ENCODE results near the gene YWHAH.

The YWHAH gene

DNA sequence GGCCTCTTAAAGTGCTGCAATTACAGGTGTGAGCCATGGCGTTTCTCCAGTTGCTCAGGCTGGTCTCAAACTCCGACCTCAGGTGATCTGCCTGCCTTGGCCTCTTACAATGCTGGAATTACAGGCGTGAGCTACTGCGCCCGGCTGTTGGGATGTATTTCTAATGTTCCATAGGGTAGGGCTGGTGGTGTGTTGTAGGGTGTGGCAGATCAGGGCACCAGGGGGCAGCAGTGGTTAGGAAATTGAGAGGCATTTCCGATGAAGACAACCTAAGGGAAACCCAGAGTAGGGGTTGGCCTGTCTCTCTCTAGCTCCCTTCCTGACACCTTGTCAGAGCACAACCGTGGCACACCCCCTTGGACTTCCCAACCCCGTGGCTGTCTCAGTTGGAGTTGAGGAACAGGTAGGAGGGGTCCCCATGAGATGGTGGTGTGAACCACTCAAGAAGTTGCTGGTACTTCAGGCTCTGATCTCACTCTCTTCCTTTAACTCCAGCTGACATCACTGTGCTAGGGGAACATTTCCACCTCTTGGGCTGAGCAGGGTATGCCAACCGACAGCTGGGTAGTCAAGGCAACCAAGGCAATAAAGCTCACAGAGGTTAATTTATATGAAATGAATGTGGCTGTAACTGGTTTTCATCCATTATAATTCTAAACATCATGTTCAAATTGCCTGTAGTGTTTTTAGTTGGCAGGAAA lies 33.0 kb downstream of the YWHAH start:
- no peaks in the 10 kb centered on the region for H3K9me3 ChIP-seq (ENCODE audit: control insufficient read depth, insufficient read depth, low read depth, low read length)
- POLR2A ChIA-PET = interaction anchor here (0.5 to 0.7 kb wide), 2 partner anchors 226 to 308 kb away, joined by 3 to 4 read pairs; no protein-coding TSS in a partner anchor
- H3K4me1 ChIP-seq (ENCODE audit: control insufficient read depth, insufficient read depth, low read length) = no peaks in the 10 kb centered on the region
- no peak overlapping the region for H3K4me3 ChIP-seq (ENCODE audit: low read depth, low read length)
- H3K27ac ChIP-seq (ENCODE audit: extremely low read depth, low read depth, low read length) = no peak overlapping the region
- CTCF ChIA-PET = interaction anchor here (0.5 to 11.9 kb wide), 63 partner anchors 12 to 1233 kb away, joined by 3 to 309 read pairs (median 3); no protein-coding TSS in a partner anchor
- H3K36me3 ChIP-seq (ENCODE audit: control insufficient read depth in 2 of 2, insufficient read depth in 1 of 2, low read length in 2 of 2) = no peaks in the 10 kb centered on the region
- TF ChIP-seq ZNF132 (tag by site-specific recombination; IDR thresholded peaks at IDR 0.05; ENCODE audit: borderline replicate concordance) (no peak), ZNF830 (tag by site-specific recombination; IDR thresholded peaks at IDR 0.05; ENCODE audit: low read depth) (no peak), SP3 (tag by site-specific recombination; IDR thresholded peaks at IDR 0.05) (0 out of 2 replicates have a peak, but pooled peaks have one; percentile 21), ZNF354C (tag by site-specific recombination; IDR thresholded peaks at IDR 0.05; ENCODE audit: borderline replicate concordance, low read depth) (no peak), ZFP37 (tag by site-specific recombination; IDR thresholded peaks at IDR 0.05) (0 out of 2 replicates have a peak, but pooled peaks have one; percentile 48), ZNF10 (tag by site-specific recombination; IDR thresholded peaks at IDR 0.05) (no peak), ZBTB20 (tag by site-specific recombination; IDR thresholded peaks at IDR 0.05) (no peak), ZNF394 (tag by site-specific recombination; IDR thresholded peaks at IDR 0.05; ENCODE audit: borderline replicate concordance) (no peak), YY2 (tag by site-specific recombination; IDR thresholded peaks at IDR 0.05) (no peak), ZIC2 (tag by site-specific recombination; IDR thresholded peaks at IDR 0.05) (no peak; the same call in 1 of the 2 replicates), KLF7 (tag by site-specific recombination; IDR thresholded peaks at IDR 0.05; ENCODE audit: borderline replicate concordance) (no peak), TRIM28 (IDR thresholded peaks at IDR 0.05; ENCODE audit: borderline replicate concordance, low read length) (no peak), ZNF660 (tag by site-specific recombination; IDR thresholded peaks at IDR 0.05) (peak; percentile 51; the same call in 1 of the 2 replicates), ZBTB48 (tag by site-specific recombination; IDR thresholded peaks at IDR 0.05) (peak; percentile 86), OVOL3 (tag by site-specific recombination; IDR thresholded peaks at IDR 0.05) (no peak), ZNF184 (tag by site-specific recombination; IDR thresholded peaks at IDR 0.05) (no peak), ZNF391 (tag by site-specific recombination; IDR thresholded peaks at IDR 0.05; ENCODE audit: borderline replicate concordance, low read depth) (no peak), KLF8 (tag by site-specific recombination; IDR thresholded peaks at IDR 0.05) (peak; percentile 58)
- TF ChIP-seq, protein P1, sequence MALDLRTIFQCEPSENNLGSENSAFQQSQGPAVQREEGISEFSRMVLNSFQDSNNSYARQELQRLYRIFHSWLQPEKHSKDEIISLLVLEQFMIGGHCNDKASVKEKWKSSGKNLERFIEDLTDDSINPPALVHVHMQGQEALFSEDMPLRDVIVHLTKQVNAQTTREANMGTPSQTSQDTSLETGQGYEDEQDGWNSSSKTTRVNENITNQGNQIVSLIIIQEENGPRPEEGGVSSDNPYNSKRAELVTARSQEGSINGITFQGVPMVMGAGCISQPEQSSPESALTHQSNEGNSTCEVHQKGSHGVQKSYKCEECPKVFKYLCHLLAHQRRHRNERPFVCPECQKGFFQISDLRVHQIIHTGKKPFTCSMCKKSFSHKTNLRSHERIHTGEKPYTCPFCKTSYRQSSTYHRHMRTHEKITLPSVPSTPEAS (tag by site-specific recombination; IDR thresholded peaks at IDR 0.05) = no peak
- TF ChIP-seq, protein P2, sequence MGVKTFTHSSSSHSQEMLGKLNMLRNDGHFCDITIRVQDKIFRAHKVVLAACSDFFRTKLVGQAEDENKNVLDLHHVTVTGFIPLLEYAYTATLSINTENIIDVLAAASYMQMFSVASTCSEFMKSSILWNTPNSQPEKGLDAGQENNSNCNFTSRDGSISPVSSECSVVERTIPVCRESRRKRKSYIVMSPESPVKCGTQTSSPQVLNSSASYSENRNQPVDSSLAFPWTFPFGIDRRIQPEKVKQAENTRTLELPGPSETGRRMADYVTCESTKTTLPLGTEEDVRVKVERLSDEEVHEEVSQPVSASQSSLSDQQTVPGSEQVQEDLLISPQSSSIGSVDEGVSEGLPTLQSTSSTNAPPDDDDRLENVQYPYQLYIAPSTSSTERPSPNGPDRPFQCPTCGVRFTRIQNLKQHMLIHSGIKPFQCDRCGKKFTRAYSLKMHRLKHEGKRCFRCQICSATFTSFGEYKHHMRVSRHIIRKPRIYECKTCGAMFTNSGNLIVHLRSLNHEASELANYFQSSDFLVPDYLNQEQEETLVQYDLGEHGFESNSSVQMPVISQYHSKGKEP (tag by site-specific recombination; IDR thresholded peaks at IDR 0.05) = no peak
- TF ChIP-seq, protein P3, sequence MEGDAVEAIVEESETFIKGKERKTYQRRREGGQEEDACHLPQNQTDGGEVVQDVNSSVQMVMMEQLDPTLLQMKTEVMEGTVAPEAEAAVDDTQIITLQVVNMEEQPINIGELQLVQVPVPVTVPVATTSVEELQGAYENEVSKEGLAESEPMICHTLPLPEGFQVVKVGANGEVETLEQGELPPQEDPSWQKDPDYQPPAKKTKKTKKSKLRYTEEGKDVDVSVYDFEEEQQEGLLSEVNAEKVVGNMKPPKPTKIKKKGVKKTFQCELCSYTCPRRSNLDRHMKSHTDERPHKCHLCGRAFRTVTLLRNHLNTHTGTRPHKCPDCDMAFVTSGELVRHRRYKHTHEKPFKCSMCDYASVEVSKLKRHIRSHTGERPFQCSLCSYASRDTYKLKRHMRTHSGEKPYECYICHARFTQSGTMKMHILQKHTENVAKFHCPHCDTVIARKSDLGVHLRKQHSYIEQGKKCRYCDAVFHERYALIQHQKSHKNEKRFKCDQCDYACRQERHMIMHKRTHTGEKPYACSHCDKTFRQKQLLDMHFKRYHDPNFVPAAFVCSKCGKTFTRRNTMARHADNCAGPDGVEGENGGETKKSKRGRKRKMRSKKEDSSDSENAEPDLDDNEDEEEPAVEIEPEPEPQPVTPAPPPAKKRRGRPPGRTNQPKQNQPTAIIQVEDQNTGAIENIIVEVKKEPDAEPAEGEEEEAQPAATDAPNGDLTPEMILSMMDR (tag by site-specific recombination; IDR thresholded peaks at IDR 0.05) = peak; percentile 93
- TF ChIP-seq, protein P4, sequence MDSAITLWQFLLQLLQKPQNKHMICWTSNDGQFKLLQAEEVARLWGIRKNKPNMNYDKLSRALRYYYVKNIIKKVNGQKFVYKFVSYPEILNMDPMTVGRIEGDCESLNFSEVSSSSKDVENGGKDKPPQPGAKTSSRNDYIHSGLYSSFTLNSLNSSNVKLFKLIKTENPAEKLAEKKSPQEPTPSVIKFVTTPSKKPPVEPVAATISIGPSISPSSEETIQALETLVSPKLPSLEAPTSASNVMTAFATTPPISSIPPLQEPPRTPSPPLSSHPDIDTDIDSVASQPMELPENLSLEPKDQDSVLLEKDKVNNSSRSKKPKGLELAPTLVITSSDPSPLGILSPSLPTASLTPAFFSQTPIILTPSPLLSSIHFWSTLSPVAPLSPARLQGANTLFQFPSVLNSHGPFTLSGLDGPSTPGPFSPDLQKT (IDR thresholded peaks at IDR 0.05; ENCODE audit: borderline replicate concordance, low read depth, low read length) = no peak
- TF ChIP-seq, protein P5, sequence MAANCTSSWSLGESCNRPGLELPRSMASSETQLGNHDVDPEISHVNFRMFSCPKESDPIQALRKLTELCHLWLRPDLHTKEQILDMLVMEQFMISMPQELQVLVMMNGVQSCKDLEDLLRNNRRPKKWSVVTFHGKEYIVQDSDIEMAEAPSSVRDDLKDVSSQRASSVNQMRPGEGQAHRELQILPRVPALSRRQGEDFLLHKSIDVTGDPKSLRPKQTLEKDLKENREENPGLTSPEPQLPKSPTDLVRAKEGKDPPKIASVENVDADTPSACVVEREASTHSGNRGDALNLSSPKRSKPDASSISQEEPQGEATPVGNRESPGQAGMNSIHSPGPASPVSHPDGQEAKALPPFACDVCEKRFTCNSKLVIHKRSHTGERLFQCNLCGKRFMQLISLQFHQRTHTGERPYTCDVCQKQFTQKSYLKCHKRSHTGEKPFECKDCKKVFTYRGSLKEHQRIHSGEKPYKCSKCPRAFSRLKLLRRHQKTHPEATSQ (tag by site-specific recombination; IDR thresholded peaks at IDR 0.05) = no peak
- TF ChIP-seq, protein P6, sequence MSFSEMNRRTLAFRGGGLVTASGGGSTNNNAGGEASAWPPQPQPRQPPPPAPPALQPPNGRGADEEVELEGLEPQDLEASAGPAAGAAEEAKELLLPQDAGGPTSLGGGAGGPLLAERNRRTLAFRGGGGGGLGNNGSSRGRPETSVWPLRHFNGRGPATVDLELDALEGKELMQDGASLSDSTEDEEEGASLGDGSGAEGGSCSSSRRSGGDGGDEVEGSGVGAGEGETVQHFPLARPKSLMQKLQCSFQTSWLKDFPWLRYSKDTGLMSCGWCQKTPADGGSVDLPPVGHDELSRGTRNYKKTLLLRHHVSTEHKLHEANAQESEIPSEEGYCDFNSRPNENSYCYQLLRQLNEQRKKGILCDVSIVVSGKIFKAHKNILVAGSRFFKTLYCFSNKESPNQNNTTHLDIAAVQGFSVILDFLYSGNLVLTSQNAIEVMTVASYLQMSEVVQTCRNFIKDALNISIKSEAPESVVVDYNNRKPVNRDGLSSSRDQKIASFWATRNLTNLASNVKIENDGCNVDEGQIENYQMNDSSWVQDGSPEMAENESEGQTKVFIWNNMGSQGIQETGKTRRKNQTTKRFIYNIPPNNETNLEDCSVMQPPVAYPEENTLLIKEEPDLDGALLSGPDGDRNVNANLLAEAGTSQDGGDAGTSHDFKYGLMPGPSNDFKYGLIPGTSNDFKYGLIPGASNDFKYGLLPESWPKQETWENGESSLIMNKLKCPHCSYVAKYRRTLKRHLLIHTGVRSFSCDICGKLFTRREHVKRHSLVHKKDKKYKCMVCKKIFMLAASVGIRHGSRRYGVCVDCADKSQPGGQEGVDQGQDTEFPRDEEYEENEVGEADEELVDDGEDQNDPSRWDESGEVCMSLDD (tag by site-specific recombination; IDR thresholded peaks at IDR 0.05) = no peak

Data from HEK293 (cell line).